ENCODE data around the gene SUPV3L1. TPM values are rescaled to one million over a fixed set of nuclear protein-coding genes. Genes with fewer than 3 reads are reported as not detected.

The SUPV3L1 gene
- total RNA-seq, 1 donor from 2014 or later: 38.0 TPM

GRCh38 chr10:69214666-69215131 is 34.7 kb downstream of the SUPV3L1 start:
- TF ChIP-seq CTCF (conservative IDR thresholded peaks at IDR 0.05; ENCODE audit: low read depth, low read length): no peak
- DNase-seq (ENCODE audit: low read depth): no peak
- no peak overlapping the region for H3K4me3 ChIP-seq (ENCODE audit: low read depth, low read length)

- TF ChIP-seq CTCF (conservative IDR thresholded peaks at IDR 0.05; ENCODE audit: low read depth, low read length): no peak
- no peak overlapping the region for H3K4me3 ChIP-seq (ENCODE audit: low read depth, low read length)
- no peak for DNase-seq (ENCODE audit: low read depth)
Measured at GRCh38 chr10:69215405-69216171, 35.6 kb downstream of the SUPV3L1 start.

- no peak overlapping the region for H3K4me3 ChIP-seq (ENCODE audit: low read depth, low read length)
- DNase-seq (ENCODE audit: low read depth): no peak
- TF ChIP-seq CTCF (conservative IDR thresholded peaks at IDR 0.05; ENCODE audit: low read depth, low read length): no peak
Measured at GRCh38 chr10:69216577-69217118, 36.6 kb downstream of the SUPV3L1 start.

- DNase-seq (ENCODE audit: low read depth): peak; percentile 99
- H3K4me3 ChIP-seq (ENCODE audit: low read depth, low read length): no peak overlapping the region
- TF ChIP-seq CTCF (conservative IDR thresholded peaks at IDR 0.05; ENCODE audit: low read depth, low read length): no peak
Measured at GRCh38 chr10:69217119-69217754, 37.2 kb downstream of the SUPV3L1 start.

GRCh38 chr10:69218831-69219230 is 38.8 kb downstream of the SUPV3L1 start:
- H3K4me3 ChIP-seq (ENCODE audit: low read depth, low read length): no peak overlapping the region
- DNase-seq (ENCODE audit: low read depth): no peak
- no peak for TF ChIP-seq CTCF (conservative IDR thresholded peaks at IDR 0.05; ENCODE audit: low read depth, low read length)

GRCh38 chr10:69220041-69220451 is 40.0 kb downstream of the SUPV3L1 start, which contains the start of gene HKDC1:
TSS of gene HKDC1 (plus strand) at chr10:69220332. CDS start at chr10:69220436, 104 bp downstream.
- DNase-seq (ENCODE audit: low read depth): peak; percentile 70
- peak within 1 kb of the TSS; percentile 83 for H3K4me3 ChIP-seq (ENCODE audit: low read depth, low read length)
- no peak for TF ChIP-seq CTCF (conservative IDR thresholded peaks at IDR 0.05; ENCODE audit: low read depth, low read length)
